G401 (cell line): Measurements from ENCODE around the gene PUSL1. TPM values are rescaled to one million over a fixed set of nuclear protein-coding genes. Genes with fewer than 3 reads are reported as not detected.

Experiments used
- DNase-seq: peaks from one replicate; pipeline ENCODE4 v3.0.0-alpha.2; 2015; ENCODE audit warnings: low spot score
- in situ Hi-C: cut with HindIII; loops from 2 replicates; pipeline ENCODE4 v1.10.0; 2016; ENCODE audit warnings: low sequenced_read_pairs, mixed read lengths
- total RNA-seq: library from RNA; depleted of rRNA; stranded (reverse); fragments of >200 nt; shearing (Covaris generic); gene quantifications from 2 replicates; pipeline ENCODE4 v1.2.3, GENCODE V29; 2014

PUSL1 gene
- total RNA-seq, 1 experiment from 2014 or later: 66.7 TPM

DNA sequence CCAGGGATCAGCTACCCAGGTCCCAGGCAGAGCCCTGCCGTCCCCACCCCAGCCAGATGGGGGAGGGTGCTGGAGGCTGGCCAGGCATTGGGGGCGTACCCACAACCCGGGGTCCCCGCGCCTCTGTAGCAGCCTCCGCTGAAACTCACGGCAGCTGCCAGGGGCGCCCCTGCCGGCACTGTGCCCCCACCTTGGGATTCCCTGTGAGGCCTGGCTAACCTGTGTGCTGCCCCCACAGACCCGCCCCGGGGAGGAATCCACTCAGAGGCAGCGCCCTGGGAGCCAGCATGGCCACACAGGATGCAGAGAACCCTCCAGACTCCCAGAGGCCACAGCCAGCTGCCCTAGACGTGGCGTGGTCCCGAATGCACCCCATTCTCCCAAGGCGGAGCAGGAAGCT, 37.0 kb downstream of the PUSL1 start:
- in situ Hi-C loops: no loop called here
- DNase-seq: no peak

DNA sequence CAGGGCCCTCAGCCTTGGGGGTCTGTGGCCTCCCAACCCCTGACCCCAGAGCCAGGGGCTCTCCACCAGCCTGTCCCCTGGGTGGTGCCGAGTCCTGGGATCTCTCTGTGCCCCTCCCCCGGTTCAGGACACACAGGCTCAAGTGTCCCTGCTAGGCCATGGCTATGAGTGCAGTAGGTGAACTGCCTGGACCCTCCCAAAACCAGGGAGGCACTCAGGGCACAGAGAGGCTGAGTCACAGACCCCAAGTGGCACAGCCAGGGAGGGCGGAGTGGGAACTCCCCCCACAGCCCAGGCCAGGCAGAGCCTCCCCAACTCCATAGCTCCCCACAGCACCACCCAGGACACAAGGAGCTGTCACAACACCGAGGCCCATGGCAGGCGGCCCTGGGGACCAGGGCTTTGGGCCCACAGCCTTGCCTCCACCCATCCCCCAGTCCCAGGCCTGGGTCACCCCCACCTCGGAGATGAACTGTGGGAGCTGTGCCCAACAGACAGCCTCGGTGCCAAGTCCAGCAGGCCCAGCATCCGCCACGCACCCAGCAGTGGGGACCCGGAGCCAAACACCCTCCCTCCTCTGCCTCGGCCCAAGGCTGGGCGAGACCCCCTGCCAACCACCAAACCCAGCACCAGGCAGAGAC, 37.6 kb downstream of the PUSL1 start:
- DNase-seq: no peak
- in situ Hi-C loops: no loop called here

DNA sequence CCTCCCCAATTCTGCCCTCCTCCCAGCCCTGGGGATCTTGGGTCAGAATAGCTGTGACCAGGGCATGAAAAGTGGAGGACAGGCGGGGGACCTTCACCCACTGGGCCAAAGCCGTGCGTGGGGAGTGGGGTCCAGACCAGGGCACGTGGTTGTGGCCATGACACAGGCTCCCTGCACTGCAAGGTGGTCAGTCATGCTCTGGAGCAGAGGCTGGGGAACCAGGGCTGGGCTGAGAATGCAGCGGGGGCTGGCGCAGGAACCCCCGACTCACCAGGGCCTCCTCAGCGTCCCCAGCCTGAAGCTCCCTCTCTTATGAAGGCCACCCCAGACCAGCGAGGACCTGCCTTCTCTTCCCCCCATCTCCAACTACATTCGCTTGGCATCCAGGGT, 38.1 kb downstream of the PUSL1 start:
- in situ Hi-C loops: no loop called here
- no peak for DNase-seq

DNA sequence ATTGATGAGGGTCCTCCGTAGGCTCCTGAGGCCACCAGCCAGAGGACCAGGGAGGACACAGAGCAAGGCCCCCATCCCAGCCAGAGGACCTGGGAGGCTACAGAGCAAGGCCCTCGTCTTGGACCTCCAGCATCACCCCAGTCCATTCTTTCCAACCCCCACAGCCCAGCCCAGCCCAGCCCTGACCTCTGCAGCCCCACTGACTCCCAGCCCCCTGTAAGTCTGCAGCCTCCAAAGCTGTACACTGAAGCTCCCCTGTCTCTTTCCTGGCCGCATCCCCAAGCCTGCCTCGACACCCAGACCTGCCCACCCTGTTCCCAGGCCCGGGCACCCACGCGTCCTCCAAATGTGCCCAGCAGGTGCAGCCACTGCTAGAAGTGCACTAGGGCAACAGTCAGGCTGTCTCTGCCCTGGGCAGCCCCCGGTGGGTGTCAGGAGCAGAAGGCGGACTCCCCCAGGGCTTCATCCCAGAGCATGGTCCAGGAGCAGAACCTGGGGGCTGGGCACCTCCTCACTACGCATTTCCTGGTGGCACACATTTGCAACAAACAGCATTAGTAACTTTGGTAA, 38.7 kb downstream of the PUSL1 start:
- DNase-seq: no peak
- in situ Hi-C loops: no loop called here

DNA sequence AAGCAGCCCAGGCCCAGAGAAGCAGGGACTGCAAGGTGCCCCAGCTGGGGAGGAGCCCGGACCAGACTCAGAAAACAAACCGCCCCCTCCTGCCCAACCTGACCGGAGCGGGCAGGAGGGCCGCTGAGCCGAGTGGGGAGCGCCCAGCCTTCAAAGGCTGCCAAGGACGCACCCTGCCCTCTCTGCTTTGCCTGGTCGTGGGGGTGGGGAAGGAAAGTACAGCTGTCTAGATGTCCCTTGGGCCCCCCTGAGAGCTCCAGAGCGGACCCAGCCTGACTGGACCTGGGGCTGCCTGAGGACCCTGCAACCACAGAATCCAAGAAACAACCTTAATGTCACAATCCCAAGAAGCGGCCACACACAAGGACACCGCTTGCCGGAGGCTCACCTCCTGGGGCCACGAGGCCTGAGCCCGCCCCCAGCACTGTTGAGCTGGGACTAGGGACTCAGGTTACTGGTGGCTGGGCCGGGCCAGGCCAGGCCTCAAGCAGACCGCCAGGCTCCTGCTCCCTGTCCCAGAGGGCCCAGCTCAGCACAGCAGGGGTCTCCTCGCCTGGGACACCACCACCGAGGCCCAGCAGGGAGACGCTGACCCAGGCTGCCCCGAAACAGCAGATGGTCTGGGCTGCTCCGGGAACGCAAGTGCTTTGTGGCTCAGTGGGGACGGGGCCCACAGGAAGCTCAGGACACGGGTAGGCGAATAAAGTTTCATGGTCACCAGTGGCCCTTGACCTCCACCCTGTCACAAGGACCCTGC, 39.4 kb downstream of the PUSL1 start:
- DNase-seq: no peak
- in situ Hi-C loops: no loop called here

DNA sequence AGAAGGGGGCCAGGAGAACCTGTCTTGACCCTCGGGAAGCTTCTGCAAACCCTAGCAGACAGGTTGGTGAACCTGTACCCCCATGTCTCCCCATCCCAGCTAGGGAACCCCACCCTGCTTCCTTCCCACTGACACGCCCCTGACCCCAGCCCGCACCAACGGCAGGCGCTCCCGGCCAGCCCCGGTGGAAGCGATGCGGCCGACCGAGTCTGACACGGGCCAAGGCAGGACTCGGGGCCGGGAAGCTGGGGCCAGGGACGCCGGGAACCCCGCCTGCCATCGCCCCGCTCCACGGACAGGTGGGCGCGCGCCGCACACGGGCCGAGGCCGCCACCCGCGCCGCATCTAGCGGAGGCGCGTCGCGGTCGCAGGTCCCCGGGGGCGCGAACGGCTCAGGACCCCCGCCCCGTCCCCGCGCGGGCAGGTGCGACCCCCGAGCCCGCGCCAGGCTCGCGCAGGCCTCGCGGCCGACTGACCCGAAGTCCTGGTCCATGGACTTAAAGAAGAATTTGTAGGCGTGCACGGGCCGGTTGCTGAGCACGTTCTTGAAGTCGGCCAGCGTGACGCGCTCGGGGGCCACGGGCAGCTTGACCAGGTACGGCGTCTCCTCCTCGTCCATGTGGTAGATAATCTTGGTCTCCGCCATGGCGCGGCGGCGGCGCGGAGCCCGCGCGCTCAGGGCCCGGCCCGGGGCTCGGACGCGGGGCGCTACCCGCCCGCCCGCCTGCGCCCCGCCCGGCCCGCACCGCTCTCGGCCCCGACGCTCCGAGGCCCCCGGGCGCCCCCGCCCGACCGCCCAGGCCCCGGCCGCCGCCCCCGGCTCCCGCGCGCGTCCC, 40.2 kb downstream of the PUSL1 start:
- no peak for DNase-seq
- in situ Hi-C loops: no loop called here

DNA sequence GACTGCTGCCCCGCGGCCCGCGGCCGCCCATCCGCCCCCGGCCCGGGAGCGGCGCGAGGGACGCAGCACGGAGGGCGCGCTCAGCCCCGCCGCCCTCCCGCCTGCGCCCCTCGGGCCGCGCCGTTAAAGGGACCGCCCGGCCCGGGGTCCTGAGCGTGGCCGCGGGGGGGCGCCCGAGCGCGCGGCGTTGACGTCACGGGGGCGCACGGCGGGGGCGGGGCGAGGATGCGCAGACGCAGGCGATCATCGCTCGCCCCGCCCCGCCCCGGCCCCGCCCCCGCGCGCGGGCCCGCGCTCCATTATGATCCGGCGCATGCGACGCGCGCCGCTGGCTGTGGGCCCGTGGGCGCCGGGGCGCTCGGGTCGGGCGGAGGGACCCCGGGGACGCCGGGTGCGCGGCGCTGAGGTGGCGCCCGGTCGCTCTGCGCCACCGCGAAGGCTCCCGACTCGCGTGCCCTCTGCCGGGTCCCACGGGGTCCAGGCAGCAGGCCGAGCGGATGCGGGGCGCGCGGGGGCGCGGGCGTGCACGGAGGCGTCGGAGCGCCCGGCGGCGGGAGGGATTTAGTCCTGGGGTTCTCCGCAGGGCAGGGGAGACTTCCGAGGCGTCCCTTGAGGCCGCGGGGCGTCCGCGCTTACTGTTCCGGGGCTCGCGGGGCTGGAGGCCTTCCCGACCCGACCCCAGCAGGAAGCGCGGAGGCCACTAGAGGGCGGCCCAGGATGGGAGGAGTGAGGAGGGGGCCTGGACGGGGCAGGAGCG, 41.0 kb downstream of the PUSL1 start, which contains the start of gene DVL1:
DVL1 (minus strand) TSS at position 163 of the 757 bp plus-strand sequence. CDS start 353 bp downstream, outside the sequence.
- in situ Hi-C loops: no loop called here
- peak; percentile 49 for DNase-seq

DNA sequence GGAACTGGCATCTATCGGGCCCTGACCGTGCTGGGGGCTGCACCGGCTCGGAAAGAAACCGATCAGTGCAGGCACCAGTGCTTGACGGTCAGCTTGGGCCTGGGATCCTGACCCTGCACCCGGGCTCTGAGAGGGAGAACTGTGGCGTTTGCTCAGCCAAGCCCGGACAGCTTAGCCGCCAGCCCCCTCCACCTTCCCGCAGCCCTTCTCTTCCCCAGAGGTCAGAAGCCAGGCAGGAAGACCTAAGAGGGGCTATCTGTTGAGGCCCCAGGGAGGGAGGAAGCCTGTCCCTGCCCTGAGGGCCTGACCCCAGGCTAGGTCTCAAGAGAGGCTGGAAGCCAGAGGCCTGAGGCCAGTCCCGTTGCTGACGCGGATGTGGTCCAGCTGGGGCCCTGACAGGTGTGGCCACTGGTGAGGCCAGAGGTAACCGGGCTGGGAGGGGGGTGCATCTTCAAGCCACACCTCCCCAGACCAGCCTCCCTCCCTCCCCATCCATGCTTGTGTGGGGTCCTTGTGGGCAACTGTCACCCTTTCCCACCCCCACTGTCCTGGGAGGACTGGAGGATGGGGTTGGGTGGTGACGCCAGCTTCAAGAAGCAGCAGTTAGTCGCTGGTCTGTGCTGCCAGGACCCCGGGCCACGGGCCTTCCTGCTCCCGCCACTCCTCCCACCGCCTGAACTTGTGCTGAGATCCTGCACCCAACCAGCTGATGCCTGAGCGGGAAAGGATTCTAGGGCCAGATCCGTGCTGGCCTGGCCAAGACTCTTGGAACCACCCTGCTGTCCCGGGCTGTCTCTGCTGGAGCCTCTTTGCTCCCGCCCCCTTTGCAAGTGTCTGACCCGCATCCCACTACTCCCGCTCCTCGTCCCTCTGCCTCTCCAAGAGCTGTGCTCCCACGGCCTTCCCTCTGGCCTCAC, 43.4 kb downstream of the PUSL1 start:
- DNase-seq: peak; percentile 24
- in situ Hi-C loops: no loop called here

DNA sequence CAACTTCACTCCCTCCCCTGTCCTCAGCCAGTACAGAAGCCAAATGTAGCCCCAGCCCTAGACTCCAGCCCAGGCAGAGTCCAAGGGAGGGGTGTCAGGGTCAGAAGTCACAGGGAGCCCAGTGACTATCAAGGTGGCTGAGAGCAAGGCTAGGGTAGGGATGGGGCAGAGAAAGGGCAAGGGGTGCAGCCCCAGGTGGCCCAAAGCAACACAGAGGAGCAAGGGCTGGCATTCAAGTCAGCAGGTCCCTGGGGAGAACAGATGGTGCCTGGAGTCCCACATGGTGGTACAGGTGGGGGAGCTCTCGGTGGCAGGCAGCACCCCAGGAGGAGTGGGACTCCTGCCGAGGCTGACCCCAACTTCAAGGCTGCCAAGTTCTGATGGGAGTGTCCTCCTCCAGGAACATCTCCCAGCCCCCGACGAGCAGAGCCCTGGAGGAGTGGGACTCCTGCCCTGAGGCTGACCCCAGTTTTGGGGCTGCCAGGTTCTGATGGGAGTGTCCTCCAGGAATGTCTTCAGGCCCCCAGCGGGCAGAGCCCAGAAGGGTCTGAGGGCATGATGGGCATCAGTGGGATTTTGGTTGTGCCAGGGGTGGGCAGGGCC, 44.5 kb downstream of the PUSL1 start:
- in situ Hi-C loops: no loop called here
- no peak for DNase-seq

DNA sequence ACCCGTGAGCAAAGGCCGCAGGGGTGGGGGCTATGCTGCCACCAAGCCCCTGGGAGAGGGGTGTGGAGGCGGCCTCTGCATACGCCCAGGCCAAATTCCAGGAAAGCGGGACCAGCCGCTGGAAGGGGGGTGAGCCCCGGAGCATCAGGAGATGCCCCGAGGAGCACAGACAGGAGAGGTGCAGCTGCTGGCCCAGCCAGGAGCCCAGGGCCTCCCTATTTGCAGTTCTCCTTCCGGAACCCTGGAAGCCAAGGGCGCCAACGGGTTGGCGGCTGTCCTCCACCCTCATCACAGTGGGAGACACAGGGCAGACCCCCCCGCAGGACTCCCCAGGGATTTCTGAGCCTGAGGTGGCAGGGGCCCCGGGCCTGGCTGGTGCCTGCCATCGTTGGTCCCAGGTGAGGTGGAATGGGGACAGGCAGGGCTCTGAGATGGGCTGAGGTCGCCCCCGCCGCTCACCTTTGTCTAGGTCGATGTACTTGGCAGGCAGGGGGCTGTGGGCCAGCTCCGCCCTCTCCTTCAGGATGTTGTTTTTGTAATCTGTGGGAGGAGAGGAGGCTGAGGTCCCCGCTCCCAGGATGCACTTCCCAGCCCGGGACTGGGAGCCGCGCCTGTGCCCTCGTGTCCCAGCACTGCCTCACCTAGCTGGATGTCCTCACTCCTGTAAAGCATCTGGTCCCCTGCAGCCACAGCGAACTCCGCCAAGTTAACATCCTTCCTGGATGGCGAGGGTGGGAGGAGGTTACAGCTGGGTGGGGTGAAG, 45.2 kb downstream of the PUSL1 start:
- no peak for DNase-seq
- in situ Hi-C loops: no loop called here

DNA sequence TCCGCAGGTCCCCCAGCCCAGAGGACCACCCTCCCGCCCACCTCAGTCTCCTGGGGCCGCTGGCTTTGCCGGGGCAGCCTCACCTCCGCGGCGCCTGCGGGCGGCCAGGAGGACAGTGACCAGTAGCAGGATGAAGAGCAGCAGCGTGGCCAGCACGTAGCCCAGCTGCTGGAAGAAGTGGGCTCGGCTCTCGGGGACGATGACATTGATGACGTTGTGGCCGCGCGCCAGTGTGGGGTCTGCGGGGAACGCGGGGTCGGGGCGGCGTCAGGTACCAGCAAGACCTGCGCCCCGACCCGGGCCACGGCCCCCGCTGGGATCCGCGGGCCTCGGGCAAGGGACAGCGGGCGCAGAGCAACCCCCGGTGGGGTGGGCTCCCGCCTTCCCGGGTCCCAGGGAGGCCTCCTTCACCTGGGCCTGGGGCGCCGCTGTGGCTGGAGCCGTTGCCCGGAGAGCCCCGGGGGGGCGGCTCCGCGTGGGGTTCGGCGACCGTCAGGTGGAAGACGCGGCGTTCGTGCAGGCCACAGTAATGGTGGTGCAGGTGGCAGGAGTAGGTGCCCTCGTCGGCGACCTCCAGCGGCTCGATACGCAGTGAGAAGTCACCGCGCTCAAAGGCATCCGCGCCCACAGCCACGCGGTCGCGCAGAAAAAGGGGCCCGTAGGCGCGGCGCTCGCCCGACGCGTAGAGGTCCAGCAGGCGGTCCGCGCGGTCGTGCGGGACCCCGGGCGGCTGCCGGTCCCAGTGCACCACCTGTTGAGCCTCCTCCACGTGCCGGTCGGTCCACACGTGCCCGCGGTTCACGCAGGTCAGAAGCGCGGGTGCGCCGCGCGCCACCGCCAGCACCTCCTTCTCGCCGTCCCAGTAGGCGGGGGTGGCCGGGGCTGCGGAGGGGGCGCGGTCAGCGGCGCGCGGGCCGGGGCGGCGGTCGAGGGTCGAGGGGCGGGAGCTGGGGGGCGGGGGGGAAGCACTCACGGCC, 46.2 kb downstream of the PUSL1 start:
- in situ Hi-C loops: no loop called here
- DNase-seq: no peak

DNA sequence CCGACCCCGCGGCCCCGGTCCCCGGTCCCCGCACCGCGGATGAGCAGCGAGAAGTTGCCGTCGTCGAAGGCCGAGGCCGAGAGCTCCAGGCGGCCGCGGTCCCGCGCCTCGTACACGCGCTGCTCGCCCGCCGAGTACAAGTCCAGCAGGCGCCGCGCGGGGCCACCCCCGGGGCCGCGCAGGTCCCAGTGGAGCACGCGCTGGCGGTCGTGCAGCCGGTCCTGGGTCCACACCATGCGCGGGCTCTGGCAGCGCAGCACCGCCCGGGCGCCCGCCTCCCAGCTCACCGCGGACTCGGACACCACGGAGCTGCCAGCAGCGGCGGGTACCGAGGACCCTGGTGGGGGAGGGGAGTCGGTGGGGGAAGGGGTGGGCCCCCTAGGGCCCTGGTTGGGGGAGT, 47.0 kb downstream of the PUSL1 start:
- DNase-seq: no peak
- in situ Hi-C loops: no loop called here

DNA sequence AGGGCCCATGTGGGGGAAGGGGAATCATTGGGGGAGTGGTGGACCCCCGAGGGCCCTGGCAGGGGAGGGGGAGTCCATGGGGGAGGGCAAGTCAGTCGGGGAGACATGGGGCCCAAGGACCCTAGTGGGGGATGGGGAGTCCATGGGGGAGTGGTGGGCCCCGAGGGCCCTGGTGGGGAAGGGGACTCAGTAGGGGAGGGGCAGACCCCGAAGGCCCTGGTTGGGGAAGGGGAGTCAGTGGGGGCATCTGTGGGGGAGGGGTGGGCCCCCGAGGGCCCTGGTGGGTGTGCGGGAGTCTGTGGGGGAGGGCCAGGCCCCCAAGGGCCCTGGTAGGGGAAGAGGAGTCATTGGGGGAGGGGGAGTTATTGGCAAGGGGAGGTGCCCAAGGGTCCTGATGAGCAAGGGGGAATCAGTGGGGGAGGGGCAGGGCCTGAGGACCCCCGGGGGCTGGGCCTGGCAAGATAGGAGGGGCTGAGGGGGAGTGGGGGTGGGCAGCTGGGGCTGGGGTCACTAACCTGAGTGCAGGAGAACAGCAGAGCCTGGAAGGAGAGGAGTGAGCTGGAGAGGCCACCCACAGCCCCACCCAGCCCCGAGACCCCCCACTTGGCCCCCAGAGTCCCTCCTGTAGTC, 47.9 kb downstream of the PUSL1 start:
- no peak for DNase-seq
- in situ Hi-C loops: no loop called here

DNA sequence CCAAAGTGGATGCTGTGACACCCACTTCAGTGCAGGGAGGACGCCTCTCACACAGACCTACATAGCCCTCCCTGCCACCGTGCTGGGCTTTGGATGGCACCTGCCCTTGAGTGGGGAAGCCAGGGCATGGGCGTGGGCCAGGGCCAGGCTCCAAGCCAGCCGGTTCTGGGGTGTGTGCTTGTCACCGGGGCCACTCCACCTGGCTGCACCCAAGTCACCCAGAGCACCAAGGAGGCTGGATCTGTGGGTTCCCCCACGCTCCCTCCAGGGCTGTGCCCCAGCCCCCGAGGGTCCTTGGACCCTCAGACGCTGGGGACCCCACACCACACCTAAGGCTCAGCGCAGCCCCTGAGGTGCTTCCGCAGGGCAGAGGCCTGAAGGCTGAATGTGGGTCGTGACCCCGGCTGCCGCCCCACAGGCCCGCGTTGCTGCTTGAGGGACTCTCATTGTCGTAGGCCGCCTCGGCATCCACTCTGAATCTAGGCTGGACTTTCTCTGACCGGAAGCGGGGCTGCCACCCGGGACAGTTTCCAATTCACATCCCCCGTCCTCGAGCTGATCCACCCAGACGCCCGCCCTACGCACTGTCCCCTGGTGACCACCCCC, 48.5 kb downstream of the PUSL1 start:
- in situ Hi-C loops: no loop called here
- DNase-seq: no peak

DNA sequence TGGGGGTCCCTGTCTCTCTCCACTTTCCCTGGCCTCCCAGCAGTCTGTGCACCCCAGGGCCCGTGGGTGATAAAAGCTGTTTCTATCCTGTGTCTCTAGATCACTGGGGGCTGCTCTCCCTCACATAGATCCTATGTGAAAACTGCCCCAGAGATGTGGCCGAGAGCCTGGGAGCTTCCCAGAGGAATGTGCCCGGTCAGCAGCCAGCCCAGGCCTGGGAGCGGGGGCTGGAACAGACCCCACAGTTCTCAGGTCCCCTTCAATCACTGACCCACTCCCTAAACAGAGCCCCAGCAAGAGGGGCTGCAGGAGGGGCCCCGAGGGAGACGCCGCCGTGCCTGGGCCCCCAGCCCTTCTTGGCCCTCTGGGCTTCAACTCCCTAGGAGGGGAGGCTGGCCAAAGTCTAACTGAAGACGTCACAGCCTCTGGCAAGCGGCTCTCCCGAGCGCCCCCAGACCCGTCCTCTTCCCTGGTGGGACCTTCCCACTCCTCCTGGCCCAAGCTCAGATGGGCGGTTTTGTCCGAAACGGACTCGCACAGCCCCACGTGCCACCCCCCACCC, 49.6 kb downstream of the PUSL1 start:
- in situ Hi-C loops: no loop called here
- DNase-seq: no peak
